ENCODE results near the gene SLC25A45. TPM values are rescaled to one million over a fixed set of nuclear protein-coding genes. Genes with fewer than 3 reads are reported as not detected.

Gene SLC25A45
- polyA plus RNA-seq, 1 of the 3 experiments (the other 2 are of a cell fraction), result 3.6 TPM

DNA sequence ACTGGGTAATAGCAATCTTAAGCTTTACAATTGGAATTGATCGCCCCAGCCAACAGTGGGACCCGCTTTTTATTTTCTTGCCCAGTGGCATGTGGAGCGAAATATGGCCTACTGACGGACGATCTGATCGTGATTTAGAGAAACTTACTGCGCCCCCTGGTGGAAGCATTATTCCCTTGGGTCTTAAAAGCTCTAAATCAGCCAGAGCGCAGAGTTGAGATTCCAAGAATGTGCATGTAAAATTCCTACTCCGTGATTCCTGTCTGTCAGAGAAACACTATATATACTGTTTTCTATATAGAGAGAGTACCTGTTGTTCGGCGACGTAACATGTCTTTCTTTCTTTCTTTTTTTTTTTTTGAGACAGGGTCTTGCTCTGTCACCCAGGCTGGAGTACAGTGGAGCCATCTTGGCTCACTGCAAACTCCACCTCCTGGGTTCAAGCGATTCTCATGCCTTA is 52.5 kb downstream of the SLC25A45 start:
- ChIA-PET CTCF (interaction anchor here (0.6 to 24.1 kb wide), 46 partner anchors 9 to 1085 kb away, joined by 3 to 1118 read pairs (median 5); partner anchors contain the start of genes CAPN1, CDC42EP2, SPDYC and TM7SF2), POLR2A (interaction anchor here (0.6 to 4.0 kb wide), 7 partner anchors 13 to 214 kb away, joined by 3 to 14 read pairs (median 3); partner anchors contain the start of gene CDC42EP2)
- WGBS (ENCODE audit: low lambda C conversion rate), result 11% methylated on average over 13 of the region's 13 CpGs
- peak overlapping the region in 1 of 2 experiments; percentile 13; a peak in 2 of 4 replicates for H3K27ac ChIP-seq (ENCODE audit: low read depth in 2 of 2, low read length in 1 of 2)
- no peaks in the 10 kb centered on the region for H3K9me2 ChIP-seq
- peak overlapping the region; percentile 80 for H2AFZ ChIP-seq (ENCODE audit: low read depth)
- peaks cover 22% of the 10 kb centered on the region for H3F3A ChIP-seq (replicated peaks; ENCODE audit: insufficient read depth)
- peaks cover 6% of the 10 kb centered on the region; the same call in 1 of the 2 replicates for H4K20me1 ChIP-seq (ENCODE audit: insufficient read depth)
- H3K9me3 ChIP-seq, result no peaks in the 10 kb centered on the region
- DNase-seq, result peak; percentile 70
- H3K27me3 ChIP-seq (ENCODE audit: insufficient read depth), result no peaks in the 10 kb centered on the region
- peaks cover 13% of the 10 kb centered on the region for H3K79me2 ChIP-seq (ENCODE audit: insufficient read depth)
- peaks cover 3 to 4% of the 10 kb centered on the region in 2 experiments; a peak in 3 of 4 replicates for H3K4me1 ChIP-seq (ENCODE audit: control insufficient read depth in 1 of 2, insufficient read depth in 2 of 2, low read depth in 1 of 2, low read length in 1 of 2)
- H3K9ac ChIP-seq, result no peak overlapping the region
- H3K4me2 ChIP-seq, result no peak overlapping the region
- peak overlapping the region in 1 of 2 experiments; percentile 36; a peak in 1 of 4 replicates for H3K4me3 ChIP-seq (ENCODE audit: low read depth in 2 of 2, low read length in 1 of 2)
- H3K36me3 ChIP-seq (replicated peaks in 1 of 2; ENCODE audit: control insufficient read depth in 1 of 2, insufficient read depth in 2 of 2, low read length in 1 of 2), result no peaks in the 10 kb centered on the region
- peak; percentile 70 for TF ChIP-seq MXI1 (IDR thresholded peaks at IDR 0.05; ENCODE audit: low read depth, low read length)
- TF ChIP-seq ELF1 (IDR thresholded peaks at IDR 0.05), result no peak
- no peak for TF ChIP-seq TEAD4 (IDR thresholded peaks at IDR 0.05; ENCODE audit: borderline replicate concordance, insufficient read depth)
- TF ChIP-seq EP300 (IDR thresholded peaks at IDR 0.05; ENCODE audit: borderline replicate concordance in 1 of 2, low read depth in 1 of 2, low read length in 1 of 2), result no peak
- TF ChIP-seq, protein P1, sequence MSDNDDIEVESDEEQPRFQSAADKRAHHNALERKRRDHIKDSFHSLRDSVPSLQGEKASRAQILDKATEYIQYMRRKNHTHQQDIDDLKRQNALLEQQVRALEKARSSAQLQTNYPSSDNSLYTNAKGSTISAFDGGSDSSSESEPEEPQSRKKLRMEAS (IDR thresholded peaks at IDR 0.05; ENCODE audit: low read depth), result peak; percentile 57; the same call in 1 of the 2 replicates
- TF ChIP-seq FOXM1 (IDR thresholded peaks at IDR 0.05; ENCODE audit: low read depth), result no peak
- TF ChIP-seq, protein P2, sequence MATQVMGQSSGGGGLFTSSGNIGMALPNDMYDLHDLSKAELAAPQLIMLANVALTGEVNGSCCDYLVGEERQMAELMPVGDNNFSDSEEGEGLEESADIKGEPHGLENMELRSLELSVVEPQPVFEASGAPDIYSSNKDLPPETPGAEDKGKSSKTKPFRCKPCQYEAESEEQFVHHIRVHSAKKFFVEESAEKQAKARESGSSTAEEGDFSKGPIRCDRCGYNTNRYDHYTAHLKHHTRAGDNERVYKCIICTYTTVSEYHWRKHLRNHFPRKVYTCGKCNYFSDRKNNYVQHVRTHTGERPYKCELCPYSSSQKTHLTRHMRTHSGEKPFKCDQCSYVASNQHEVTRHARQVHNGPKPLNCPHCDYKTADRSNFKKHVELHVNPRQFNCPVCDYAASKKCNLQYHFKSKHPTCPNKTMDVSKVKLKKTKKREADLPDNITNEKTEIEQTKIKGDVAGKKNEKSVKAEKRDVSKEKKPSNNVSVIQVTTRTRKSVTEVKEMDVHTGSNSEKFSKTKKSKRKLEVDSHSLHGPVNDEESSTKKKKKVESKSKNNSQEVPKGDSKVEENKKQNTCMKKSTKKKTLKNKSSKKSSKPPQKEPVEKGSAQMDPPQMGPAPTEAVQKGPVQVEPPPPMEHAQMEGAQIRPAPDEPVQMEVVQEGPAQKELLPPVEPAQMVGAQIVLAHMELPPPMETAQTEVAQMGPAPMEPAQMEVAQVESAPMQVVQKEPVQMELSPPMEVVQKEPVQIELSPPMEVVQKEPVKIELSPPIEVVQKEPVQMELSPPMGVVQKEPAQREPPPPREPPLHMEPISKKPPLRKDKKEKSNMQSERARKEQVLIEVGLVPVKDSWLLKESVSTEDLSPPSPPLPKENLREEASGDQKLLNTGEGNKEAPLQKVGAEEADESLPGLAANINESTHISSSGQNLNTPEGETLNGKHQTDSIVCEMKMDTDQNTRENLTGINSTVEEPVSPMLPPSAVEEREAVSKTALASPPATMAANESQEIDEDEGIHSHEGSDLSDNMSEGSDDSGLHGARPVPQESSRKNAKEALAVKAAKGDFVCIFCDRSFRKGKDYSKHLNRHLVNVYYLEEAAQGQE (IDR thresholded peaks at IDR 0.05; ENCODE audit: low read depth, low read length), result no peak
- no peak for TF ChIP-seq USF2 (IDR thresholded peaks at IDR 0.05; ENCODE audit: borderline replicate concordance, low read depth, low read length)
- TF ChIP-seq, protein P3, sequence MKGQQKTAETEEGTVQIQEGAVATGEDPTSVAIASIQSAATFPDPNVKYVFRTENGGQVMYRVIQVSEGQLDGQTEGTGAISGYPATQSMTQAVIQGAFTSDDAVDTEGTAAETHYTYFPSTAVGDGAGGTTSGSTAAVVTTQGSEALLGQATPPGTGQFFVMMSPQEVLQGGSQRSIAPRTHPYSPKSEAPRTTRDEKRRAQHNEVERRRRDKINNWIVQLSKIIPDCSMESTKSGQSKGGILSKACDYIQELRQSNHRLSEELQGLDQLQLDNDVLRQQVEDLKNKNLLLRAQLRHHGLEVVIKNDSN (IDR thresholded peaks at IDR 0.05; ENCODE audit: borderline replicate concordance, low read depth), result no peak
- no peak for TF ChIP-seq FOSL2 (IDR thresholded peaks at IDR 0.05; ENCODE audit: borderline replicate concordance, low read depth)
- TF ChIP-seq CTCF (IDR thresholded peaks at IDR 0.05), result peak; percentile 85
- TF ChIP-seq PBX3 (IDR thresholded peaks at IDR 0.05), result no peak
- no peak; the same call in 1 of the 2 replicates for TF ChIP-seq RCOR1 (IDR thresholded peaks at IDR 0.05; ENCODE audit: low read length)
- no peak for TF ChIP-seq GABPA (IDR thresholded peaks at IDR 0.05; ENCODE audit: low read depth)
- TF ChIP-seq RXRA (IDR thresholded peaks at IDR 0.05; ENCODE audit: borderline replicate concordance, low read depth), result no peak
- peak; percentile 72 for TF ChIP-seq RAD21 (IDR thresholded peaks at IDR 0.05; ENCODE audit: low read length)
- TF ChIP-seq EZH2phosphoT487 (IDR thresholded peaks at IDR 0.05; ENCODE audit: borderline replicate concordance, low read depth), result no peak
- TF ChIP-seq YY1 (IDR thresholded peaks at IDR 0.05; ENCODE audit: low read depth), result 0 out of 2 replicates have a peak, but pooled peaks have one; percentile 30
- TF ChIP-seq NRF1 (IDR thresholded peaks at IDR 0.05; ENCODE audit: low read depth, low read length), result no peak
- no peak for TF ChIP-seq FOXJ3 (CRISPR knock-in tag; IDR thresholded peaks at IDR 0.05)
- TF ChIP-seq SMC3 (IDR thresholded peaks at IDR 0.05; ENCODE audit: low read depth, low read length), result peak; percentile 86
- TF ChIP-seq CHD2 (IDR thresholded peaks at IDR 0.05; ENCODE audit: low read length, partially characterized antibody), result no peak
- no peak for TF ChIP-seq NFIC (IDR thresholded peaks at IDR 0.05; ENCODE audit: borderline replicate concordance)
- TF ChIP-seq, protein P4, sequence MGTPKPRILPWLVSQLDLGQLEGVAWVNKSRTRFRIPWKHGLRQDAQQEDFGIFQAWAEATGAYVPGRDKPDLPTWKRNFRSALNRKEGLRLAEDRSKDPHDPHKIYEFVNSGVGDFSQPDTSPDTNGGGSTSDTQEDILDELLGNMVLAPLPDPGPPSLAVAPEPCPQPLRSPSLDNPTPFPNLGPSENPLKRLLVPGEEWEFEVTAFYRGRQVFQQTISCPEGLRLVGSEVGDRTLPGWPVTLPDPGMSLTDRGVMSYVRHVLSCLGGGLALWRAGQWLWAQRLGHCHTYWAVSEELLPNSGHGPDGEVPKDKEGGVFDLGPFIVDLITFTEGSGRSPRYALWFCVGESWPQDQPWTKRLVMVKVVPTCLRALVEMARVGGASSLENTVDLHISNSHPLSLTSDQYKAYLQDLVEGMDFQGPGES (IDR thresholded peaks at IDR 0.05; ENCODE audit: low read depth, low read length), result no peak

Data from SK-N-SH (cell line).